ENCODE measurements around the gene ETS1.

Gene ETS1

DNA sequence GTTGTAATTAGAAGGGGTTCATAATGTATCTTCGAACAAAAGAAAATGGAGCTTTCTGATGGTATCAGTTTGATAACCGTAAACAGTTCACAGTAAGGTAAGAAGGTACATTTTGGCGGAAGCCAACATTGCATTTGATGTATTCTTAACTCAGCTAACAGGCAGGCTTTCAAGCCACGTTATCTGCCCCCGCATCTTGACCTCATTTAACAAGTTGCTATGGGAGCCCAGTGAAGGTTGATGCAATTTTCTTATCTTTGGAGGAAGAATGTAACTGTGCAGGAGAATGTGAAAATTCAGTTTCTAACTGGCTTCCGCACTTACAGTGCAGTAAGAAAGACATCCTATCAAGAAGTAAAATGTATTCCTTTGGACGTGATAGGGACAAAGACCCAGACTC lies 110.6 kb downstream of the ETS1 start:
- no peak for DNase-seq

DNA sequence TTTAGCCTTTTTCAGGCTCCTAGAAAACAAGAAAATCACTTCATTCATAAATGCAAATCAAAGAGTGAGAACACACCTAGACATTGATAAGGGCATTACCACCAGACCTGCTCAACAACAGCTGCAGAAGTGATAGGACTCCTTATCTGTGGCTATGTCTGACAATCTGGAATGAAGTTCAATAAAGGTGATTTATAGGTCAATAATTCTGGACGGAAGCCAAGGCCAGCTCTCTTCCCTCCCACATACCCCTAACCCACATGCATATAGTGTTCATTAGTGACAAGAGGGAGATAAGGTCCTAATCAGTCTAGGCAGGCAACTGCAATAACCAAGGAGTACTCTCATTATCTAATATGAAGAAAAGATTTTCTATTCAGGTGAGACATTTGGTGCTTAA lies 111.3 kb downstream of the ETS1 start:
- DNase-seq = no peak

DNA sequence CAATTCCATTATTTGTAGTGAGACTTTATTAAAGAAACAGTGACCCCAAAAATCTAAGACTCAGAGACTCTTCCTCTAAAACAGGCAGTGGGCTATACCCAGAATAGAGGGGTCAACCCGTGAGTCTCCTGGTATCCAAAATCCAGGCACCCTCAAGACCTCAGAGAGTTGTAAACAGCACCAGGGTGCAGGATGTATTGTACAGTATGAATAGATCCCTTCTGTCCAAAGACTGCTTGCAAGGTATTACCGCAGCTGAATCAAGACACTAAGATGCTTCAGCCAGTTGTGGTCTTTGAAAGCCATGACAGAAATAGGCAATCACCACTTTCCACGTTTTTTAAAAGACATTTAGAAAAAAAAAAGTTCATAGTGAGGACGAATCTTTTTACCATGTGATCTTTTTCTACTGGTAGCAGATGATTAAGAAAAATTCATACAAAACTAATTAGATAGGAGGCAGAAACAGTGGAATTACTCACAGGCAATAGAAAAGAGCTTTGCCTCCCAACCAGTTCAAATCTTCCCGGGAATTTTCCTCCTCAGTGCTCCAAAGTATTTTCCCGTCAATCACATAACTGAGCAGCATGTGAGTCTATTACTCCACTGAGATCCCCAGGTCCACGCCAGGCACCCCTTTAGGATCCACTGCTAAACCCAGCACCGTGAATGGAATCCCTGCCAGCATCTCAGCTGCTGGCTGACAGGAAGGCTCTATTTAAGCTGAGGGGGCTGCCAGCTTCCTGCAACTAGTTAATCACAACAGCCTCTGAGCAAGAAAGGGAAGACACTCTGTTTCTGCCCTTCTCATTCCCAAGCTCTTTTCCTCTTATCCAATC lies 113.1 kb downstream of the ETS1 start:
- no peak for DNase-seq

DNA sequence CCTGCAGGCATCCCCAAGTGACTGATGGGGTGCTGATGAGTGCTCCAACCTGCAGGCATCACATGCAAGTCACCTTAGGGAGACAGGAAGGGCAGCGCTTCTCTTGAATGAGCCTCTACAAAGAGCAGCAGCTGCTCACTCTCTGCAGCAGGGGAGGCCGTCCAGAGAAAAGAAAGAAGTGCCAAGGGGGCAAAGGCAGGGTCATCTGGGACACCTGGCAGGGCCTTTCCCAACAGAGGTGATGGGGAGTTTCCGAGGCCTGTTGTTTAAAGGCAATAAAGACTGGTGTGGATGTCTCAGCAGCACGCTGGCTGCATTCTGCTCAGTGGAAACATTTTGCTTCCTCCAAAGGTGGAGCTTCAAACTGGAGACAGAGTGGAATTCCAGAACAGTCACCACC lies 113.7 kb downstream of the ETS1 start:
- no peak for DNase-seq

DNA sequence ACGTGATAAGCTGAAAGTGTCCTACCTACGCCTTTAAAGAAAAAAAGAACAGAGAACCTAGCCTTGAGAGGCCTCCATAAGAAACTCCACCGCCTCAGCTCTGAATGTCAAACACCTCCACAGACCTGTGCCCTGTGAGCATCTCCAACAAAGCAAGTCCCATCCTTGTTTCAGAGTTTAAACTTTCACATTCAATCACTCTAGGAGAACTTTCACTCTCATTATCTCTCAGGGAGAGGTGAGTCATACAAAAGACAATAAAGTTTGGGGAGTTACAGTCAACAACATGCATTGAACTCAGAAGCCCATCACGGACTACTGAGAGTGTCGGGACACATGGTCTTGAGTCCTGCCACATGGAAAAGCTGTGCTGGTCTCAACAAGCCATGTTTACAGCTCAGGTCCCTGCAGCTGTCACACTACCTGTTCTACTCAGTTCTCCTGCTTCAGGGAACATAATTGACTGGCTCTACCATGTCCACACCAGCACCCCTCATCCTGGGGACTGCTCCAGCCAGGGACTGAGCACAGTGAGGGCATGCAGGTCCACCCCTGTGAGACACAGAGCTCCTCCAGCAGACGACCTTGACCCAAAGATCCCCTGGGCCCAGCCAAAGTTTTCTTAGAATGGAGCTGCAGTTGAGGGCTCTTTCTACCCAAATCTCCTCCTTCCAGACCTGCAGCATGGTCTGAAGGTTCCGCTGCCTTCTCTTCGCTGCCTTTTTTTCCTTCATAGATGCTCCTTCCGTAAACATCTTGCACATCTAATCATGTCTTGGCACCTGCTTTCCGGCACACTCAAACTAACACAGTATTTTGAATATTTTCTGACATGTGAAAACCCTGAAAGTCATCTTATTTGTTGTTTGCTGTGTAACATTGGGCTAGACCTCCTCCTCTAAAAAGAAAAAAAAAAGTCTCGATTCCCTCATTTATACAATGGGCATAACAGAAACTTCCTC lies 114.9 kb downstream of the ETS1 start:
- DNase-seq = no peak

DNA sequence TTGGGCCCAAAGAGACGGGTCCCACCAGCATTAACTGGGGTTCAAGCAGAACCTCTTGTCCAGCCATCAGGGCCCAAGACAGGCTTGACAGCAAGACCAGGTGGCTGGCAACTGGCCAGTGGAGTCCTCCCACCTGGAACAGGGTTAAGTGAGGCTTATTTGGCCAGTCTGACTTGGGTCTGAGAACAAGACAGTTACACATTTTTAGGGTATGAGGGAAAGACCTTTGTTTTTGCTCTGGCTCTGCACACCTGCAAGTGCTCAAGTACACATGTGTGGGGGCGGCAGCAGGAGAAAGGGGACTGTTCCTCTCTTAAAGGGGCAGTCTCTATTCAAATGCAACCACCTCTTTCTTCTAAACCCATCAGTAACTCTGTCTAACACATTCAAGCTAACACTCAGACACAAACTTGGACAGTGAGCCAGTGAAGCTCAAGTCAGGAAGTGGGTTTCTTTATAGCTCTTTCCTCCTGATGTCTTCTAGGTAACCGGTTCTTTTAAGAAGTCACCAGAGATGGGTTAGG lies 116.2 kb downstream of the ETS1 start:
- no peak for DNase-seq

DNA sequence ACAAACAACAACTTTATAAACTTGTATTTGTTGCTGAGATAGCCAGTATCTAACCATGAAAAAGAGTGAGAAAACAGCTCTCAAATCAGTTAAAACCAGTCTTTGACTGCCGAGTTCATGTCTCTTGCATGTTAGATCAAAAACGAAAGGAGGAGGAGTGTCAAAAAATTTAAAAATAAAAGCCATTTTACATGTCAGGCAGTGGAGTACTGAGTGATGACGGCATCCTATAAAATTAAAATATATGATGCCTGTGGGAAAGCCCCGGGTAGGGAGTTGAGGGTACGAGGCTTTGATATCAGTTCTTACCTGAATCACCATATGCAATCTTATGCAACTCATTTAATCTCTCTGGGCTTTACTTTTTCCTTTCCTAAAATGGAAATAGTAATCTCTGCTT lies 117.3 kb downstream of the ETS1 start:
- no peak for DNase-seq

DNA sequence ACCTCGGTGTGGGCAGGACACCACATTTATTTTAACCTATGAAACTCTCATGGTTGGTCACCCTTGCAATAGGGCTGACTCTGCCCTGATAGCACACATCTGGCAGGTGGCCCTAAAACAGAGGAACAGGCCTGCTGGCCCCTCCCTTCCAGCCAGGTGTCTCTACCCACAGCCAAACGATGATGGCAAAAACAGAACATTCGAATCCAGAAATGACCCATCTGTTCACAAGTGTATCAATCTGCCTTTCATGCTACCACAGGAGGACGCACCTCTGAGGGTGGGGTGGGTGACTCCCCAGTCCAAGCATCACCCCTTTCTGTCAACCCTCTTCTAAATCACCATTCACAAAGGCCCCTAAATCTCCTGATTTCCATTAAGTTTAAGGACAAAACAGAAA lies 118.1 kb downstream of the ETS1 start:
- no peak for DNase-seq

DNA sequence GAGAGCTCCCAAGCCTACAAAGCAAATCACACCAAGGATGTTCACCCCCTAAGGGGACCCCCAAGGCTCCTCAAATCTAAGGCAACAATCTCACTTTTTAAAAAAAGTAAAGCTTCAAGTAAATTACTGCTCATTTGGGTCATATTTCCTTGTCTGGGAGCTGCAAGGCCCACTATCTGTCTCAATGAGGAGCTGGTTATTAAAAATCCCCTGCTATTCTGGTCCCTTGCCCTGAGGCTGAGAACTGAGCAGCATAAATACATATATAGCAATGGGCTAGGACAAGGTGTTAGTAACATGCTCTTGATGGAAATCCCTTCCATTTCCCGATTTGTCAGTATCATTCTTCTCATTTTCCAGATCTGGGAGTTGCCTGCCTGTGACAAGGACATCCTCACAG lies 119.2 kb downstream of the ETS1 start:
- DNase-seq = no peak

DNA sequence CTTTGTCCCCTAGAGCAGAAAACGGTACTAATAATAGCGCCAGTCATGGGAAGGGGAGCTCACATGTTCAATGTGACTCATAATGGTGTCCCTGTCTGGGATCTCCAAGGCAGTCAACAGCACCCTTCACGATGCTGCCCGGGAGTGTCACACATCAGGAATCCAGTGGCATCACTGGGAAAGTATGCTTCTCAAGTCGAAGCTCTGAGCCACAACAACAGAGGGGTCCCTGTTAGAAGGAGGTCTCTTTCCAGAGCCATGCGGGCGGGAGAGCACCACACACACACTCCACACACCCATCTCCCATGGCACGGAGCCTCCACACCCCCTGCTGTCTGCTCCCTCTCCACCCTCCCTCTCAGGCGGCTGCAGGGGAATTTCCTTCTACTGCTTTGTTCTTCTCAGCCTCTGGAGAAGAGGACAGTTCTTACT lies 119.7 kb downstream of the ETS1 start:
- no peak for DNase-seq

DNA sequence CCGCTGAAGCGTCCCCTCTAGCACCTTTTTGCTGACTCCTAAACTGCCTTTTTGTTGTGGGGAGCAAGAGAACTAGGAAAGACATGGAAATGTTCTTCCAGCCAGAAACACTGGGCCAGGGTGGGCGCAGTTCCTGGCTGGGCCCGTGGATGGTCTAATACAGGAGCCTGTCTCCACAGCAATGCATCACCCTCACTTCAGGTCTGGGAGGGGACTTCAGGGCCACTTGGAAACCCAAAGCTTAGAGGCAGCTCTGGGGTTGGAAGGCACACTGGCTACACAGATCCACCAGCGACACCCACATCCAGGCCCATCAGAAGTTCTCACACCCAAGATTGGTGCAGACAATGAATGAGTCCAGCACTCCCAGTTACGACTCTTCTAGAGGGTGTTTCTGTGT lies 120.3 kb downstream of the ETS1 start:
- DNase-seq = no peak

DNA sequence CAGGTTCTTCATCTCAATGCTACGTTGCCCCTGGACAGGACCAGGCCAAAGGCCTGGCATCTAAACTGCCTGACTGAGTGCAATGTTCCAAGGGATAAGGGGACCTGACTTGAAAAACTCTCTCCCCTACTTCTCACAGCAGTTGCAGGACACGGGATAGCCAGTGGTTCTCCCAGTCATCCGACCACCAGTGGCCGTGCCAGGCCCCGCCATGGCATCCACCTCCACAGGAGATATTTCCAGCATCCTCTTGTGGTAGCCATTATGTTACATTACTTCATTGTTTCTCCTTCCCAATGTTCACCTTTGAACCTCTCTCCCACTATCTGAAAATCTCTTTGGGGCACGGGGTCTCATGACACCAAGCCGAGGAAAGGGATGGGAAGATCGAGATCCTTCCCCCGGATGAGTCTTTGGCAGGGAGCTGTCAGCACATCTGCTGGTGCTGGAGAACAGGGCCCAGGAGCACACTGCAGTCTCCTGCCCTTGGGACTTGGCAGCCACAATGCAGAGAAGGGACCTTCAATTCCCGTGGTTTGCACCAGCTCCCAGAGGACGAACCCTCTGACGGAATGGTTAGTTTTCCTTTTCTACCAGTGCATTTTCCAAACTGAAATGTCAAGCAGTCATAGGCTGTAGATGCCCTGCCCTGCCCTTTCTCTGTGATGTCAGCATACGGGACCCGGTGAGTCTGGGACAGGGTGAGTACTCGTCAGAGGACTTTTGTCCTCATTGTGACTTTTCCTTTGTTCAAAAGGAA lies 121.2 kb downstream of the ETS1 start:
- DNase-seq = no peak

DNA sequence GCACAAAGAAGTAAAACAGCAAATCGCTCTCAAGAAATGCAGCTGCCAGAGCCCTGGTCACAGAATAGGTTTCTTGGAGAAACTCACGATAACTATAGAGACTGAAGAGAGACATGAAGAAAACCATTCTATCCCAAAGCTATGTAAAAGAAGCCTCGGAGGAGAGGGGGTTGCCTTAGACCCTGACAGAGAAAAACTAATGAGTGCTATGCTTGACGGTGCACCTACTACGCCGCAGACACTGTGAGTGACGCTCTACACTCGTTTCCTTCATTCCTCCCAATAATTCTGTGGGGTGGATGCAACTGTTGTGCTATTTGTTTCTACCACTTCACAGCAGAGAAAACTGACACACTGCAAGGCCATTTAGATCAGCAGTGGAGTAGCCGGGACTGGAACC lies 121.8 kb downstream of the ETS1 start:
- no peak for DNase-seq

DNA sequence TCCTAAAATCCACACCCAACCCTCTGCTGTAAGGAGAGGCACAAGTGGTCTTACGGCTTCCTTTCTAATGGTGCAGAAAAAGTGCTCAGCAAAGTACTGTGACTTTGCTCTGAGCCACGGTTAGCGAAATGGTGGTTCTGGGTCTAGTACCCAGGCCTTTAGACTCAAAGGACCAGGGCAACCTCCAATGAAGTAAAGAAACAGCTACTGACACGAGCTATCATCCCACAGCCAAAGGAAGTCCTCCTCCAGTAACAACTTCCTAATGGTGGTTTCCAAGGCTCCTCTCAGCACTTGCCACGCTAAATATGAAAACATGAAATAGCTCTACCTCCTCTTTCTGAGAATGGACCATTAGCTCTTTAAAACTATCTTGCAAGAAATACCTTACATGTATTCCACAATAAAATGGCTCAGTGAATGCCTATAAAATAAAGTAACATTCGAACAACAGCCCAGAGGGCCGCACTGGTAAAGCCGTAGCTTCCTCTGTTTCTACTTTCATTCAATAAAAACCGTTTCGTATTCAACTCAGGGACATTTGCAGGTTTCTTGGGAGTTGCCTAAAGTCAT lies 122.4 kb downstream of the ETS1 start:
- no peak for DNase-seq

DNA sequence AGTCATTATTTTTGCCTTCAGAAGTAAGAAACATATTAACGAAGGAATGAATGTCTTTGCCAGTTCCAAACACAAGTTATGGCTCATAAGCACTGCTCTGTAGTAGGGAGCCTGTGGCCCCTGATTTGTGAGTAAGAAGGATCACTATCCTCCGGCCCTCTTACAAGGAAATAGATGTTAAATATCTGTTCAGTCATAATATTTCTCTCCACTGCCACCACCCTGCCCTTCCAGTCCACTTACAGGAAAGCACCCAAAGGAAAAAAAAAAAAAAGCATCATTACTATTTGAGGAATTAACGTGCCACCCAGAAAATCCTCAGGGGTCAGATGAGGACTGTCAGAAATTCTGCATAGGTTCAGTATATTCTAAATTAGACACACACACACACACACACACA lies 123.4 kb downstream of the ETS1 start:
- DNase-seq = no peak

DNA sequence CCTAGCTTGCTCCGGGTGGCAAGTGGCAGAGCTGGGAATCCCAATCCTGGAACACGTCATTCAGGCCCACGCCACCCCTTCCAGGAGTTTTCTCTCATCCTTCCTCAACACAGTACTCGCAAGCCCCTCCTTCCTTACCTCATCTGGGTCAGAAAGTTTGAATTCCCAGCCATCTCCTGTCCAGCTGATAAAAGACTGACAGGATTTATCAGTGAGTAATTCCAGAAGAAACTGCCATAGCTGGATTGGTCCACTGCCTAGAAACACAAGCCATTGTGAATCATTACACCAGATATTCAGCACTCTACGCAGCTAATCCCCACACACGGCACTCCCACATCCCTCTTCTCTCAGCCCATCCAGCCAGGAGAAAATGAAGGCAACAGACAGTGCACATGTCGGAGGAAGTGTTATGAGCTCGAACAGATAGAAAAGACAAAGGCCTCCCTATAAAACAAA lies 124.0 kb downstream of the ETS1 start:
- no peak for DNase-seq

DNA sequence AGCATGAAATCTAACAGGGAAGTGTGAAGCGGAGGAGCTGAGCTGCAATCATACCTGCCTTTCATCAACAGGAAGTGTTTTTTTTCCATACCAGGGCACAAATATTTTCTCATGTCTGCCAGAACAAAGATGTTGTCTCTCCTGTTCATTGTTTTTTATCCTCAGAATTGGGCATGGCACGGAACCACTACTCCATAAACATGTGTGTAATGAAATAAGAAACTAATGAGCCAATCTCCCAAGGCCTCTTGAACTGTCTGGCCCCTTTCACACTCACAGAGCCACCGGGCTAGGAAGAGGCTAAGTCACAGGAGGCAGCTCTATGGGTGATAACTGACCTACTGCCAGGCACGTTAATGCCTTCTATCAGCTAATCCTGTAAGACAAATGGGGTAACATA lies 124.4 kb downstream of the ETS1 start:
- DNase-seq = no peak

DNA sequence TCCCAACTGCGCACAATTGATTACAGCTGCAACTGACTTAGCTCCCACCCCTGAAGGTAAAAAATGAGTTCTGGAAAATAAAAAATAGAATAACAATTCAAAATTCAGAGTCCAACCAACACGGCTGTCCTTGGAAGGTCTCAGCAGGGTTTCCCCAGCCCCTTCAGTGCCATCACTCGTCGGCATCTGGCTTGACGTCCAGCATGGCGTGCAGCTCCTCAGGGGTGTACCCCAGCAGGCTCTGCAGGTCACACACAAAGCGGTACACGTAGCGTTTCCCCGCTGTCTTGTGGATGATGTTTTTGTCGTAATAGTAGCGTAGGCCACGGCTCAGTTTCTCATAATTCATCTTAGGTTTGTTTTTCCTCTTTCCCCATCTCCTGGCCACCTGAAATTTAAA lies 125.2 kb downstream of the ETS1 start:
- no peak for DNase-seq

DNA sequence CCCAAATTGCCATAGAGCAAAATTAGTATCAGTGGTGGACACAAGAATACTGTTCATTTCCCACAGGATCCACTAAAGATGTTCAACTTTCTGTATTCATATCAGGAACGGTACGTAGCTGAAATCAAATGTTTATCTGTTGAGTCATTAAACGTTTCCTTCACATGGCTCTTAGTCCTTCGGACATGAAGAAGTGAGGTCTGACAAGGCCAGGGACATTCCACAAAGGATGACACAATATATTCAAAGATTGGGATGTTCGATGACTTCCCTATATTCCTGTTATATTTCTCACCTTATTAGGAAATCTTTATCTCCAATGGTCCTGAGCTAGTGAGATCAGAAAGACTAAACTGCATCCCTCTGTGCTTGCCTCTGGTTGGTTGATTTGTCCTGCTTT lies 129.0 kb downstream of the ETS1 start:
- DNase-seq = no peak

DNA sequence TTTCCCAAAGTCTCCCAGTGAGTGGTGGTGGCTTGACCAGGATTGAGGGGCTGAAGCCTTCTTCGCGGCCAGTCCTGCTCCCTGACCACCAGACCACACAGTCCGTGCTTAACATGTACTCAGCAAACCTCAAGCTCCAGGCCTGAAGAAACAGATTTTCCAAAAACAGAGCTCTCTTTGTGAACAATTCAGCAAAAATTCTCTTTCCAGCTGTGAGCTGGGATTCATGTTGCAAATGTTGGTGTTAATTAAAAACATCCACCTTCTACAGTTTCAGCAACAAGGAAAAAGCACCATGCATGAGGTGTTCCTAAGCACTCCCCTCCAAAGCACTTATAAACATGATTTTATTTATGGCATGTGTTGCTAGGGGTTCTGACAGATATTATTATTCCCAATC lies 129.5 kb downstream of the ETS1 start:
- no peak for DNase-seq

DNA sequence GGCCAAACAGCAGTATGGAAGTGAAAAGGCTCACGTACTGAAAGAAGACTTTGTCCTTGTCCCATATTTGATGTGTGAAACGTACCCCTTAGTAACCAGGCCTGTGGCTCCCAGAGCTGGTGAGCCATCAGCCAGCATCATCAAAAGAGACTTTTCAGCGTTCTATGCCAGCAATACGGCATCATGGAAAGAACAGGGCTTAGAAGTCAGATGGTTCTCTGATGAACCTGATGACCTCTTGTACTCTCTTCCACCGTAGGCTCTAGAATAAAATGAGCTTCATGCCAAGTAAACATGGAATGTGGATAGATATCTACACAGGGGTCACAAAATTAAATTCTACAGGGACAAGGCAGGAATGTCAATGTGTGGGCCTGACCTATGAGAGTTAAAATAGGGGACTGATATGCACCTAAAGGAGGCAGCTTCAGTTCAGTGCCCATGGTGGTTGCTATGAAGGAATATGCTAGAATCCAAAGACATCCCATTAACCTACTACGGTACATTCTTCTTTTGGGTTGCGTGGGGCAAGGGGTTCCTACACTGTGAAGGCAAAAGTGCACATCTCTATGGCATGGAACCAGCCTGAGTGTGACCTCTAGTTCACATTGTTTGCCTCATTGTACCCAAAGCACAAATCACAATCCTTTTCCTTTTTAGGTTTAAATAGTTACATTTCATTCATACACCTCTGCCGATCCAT lies 130.6 kb downstream of the ETS1 start:
- no peak for DNase-seq

DNA sequence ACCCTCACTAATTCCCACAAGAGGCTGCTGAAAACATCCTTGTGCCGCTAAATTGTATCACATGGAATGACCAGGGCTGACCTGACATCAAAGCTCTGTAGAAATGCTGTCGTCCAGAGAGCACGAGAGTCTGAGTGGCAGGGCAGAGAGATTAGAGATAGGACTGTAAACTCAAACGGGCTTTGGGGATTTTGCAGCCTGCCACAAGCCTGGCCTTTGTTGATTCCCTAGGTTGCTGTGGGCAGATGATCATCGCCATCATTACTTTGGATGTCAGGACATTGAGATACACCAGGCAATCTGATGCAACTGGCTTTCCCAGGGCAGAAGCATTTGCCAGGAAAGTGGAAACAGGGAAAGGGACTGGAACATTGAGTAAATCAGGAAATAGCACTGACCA lies 131.6 kb downstream of the ETS1 start:
- no peak for DNase-seq
